Stimulated activated naive B cell treated with anti-CD40 and anti-IgM and Interleukin-4, amounts not matched to agents 10 μg/mL and 1 μg/mL and 100 μg/mL, for 72 hours (primary cell): ENCODE measurements around the gene RIMBP3C.
"Not testable (repeated sequence)": the region's sequence is repeated elsewhere in the genome, so short reads cannot be mapped to it uniquely, and the experiment has no call there.

Experiments used
- ATAC-seq, 2 donors: fragments of 150-1000 bp; cut with Tn5 transposase; replicated peaks; 2 replicates each; pipeline ENCODE4 v1.10.0; 2021; ENCODE audit warnings: moderate library complexity in 1 of 2
- DNase-seq: peaks from one replicate; pipeline ENCODE4 v3.0.0; 2021
- H3K27ac Mint-ChIP-seq: one replicate; pipeline ENCODE4 v1.8.0; 2022; ENCODE audit warnings: mild to moderate bottlenecking, mixed read lengths
- H3K27me3 Mint-ChIP-seq, 2 donors: one replicate each; pipeline ENCODE4 v1.8.0; 2022; ENCODE audit warnings: mixed read lengths in 2 of 2
- H3K36me3 Mint-ChIP-seq, 2 donors: one replicate each; pipeline ENCODE4 v1.8.0; 2022; ENCODE audit warnings: mixed read lengths in 2 of 2, mild to moderate bottlenecking in 1 of 2
- H3K4me1 Mint-ChIP-seq, 2 donors: one replicate each; pipeline ENCODE4 v1.8.0; 2022; ENCODE audit warnings: mixed read lengths in 2 of 2, mild to moderate bottlenecking in 1 of 2
- H3K4me3 Mint-ChIP-seq, 2 donors: one replicate each; pipeline ENCODE4 v1.8.0; 2022; ENCODE audit warnings: mild to moderate bottlenecking in 2 of 2, mixed read lengths in 2 of 2, moderate library complexity in 1 of 2
- H3K9me3 Mint-ChIP-seq, 2 donors: one replicate each; pipeline ENCODE4 v1.8.0; 2022; ENCODE audit warnings: mixed read lengths in 2 of 2, mild to moderate bottlenecking in 1 of 2

RIMBP3C gene

GRCh38 chr22:21551361-21551760 is at the start of gene RIMBP3C:
Gene RIMBP3C (minus strand): TSS chr22:21551461. CDS start chr22:21550976, 485 bp downstream.
- not testable (repeated sequence) for H3K9me3 Mint-ChIP-seq, H3K27me3 Mint-ChIP-seq, H3K36me3 Mint-ChIP-seq, H3K4me1 Mint-ChIP-seq, DNase-seq, H3K27ac Mint-ChIP-seq, H3K4me3 Mint-ChIP-seq, ATAC-seq

GRCh38 chr22:21599053-21599893 is 48.0 kb upstream of the RIMBP3C start:
- DNase-seq (no peak), ATAC-seq (no peak)
- Mint-ChIP-seq H3K4me1 (peaks cover 27 to 38% of the 10 kb centered on the region in 2 donors), H3K4me3 (no peak overlapping the region), H3K27me3 (no peaks in the 10 kb centered on the region), H3K9me3 (no peaks in the 10 kb centered on the region), H3K27ac (peak overlapping the region; percentile 1), H3K36me3 (peaks cover 43 to 46% of the 10 kb centered on the region in 2 donors)

DNA sequence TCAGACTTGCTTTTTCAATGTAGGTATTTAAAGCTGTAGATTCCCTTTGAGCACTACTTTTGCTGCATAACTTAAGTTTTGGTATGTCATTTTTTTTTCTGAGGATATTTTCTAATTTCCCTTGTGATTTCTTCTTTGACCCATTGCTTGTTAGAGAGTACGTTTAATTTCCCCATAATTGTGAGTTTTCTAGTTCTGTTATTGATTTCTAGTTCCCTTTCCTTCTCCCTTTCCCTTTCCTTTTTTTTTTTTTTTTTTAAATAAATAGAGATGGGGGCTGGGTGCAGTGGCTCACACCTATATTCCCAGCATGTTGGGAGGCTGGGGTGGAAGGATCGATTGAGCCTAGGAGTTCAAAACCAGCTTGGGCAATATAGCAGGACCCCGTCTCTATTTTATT is 47.0 kb upstream of the RIMBP3C start:
- Mint-ChIP-seq H3K27ac (no peak overlapping the region), H3K27me3 (no peaks in the 10 kb centered on the region), H3K4me3 (no peak overlapping the region), H3K36me3 (peaks cover 53 to 55% of the 10 kb centered on the region in 2 donors), H3K9me3 (no peaks in the 10 kb centered on the region), H3K4me1 (peaks cover 37 to 45% of the 10 kb centered on the region in 2 donors)
- ATAC-seq (no peak), DNase-seq (no peak)

DNA sequence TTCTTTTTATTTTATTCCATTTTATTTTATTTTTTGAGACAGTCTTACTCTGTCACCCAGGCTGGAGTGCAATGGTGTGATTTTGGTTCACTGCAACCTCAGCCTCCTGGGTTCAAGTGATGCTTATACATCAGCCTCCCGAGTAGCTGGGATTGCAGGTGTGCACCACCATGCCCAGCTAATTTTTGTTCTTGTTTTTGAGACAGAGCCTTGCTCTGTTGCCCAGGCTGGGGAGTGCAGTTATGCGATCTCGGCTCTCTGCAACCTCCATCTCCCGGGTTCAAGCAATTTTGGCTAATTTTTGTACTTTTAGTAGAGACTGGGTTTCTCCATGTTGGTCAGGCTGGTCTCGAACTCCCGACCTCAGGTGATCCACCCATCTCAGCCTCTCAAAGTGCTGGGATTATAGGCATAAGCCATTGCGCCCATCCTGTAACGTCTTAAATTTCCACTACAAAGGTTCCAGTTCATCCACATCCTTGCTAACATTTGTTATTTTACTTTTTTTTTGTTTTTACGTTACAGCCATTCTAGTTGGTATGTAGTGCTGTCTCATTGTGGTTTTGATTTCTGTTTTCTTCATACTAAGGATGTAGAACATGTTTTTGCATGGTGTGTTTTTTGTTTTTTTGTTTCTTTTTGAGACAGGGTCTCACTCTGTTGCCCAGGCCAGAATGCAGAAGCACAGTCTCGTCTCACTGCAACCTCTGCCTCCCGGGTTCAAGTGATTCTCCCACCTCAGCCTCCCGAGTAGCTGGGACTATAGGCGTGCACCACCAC is 45.3 kb upstream of the RIMBP3C start:
- H3K27ac Mint-ChIP-seq, H3K9me3 Mint-ChIP-seq, H3K27me3 Mint-ChIP-seq, DNase-seq, ATAC-seq, H3K4me3 Mint-ChIP-seq: not testable (repeated sequence)
- Mint-ChIP-seq H3K4me1 (peaks cover 34 to 48% of the 10 kb centered on the region in 2 donors), H3K36me3 (peaks cover 53 to 54% of the 10 kb centered on the region in 2 donors)

- H3K27ac Mint-ChIP-seq, result no peak overlapping the region
- no peaks in the 10 kb centered on the region for H3K27me3 Mint-ChIP-seq
- H3K9me3 Mint-ChIP-seq, result peaks cover 0 to 3% of the 10 kb centered on the region in 2 donors
- no peak for ATAC-seq
- DNase-seq, result no peak
- H3K4me1 Mint-ChIP-seq, result peaks cover 46 to 64% of the 10 kb centered on the region in 2 donors
- peaks cover 59 to 65% of the 10 kb centered on the region in 2 donors for H3K36me3 Mint-ChIP-seq
- no peak overlapping the region for H3K4me3 Mint-ChIP-seq
Observed at GRCh38 chr22:21594865-21595452, 43.7 kb upstream of the RIMBP3C start.

DNA sequence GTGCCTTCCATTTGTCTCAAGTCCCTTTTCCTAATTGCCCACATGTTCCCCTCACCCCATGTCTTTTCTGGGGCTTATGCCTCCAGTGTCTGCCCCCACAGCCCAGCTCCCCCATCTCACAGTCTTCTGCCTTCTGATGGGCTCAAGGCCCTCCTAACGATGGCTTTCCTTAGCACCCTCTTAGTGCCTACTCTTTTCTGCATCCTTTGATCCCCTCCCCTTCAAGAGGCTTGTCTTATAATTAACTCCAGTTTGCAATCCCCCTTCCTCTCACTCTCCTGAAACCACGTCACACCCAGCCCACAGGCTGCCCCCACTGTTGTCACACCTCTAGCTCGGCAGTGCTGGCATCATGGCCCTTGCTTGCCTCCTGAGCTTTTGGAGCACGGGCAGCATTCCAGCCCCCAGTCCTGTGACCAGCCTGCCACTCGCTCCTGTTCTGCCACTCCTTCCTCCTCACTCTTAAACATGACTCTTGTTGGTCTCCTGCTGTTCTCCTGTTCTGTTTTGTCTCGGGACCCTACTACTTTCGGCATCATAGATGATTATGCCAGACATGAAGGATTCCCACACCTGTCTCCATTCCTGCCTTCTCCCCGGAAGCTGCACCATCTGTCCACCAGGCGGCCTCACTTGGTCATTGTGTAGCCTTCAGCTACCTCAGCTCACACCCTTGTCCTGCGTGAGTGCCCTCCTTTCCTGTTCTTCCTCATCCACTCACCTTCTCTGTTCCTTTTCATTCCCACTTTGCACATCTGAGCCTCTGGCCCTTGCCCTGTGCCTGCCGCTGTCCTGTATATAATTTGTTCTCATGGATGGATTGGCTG is 42.4 kb upstream of the RIMBP3C start:
- Mint-ChIP-seq H3K4me1 (peaks cover 41 to 65% of the 10 kb centered on the region in 2 donors), H3K27ac (peak overlapping the region; percentile 42), H3K4me3 (no peak overlapping the region), H3K36me3 (peaks cover 48 to 63% of the 10 kb centered on the region in 2 donors), H3K9me3 (peaks cover 0 to 3% of the 10 kb centered on the region in 2 donors), H3K27me3 (no peaks in the 10 kb centered on the region)
- no peak for ATAC-seq
- DNase-seq, result no peak

DNA sequence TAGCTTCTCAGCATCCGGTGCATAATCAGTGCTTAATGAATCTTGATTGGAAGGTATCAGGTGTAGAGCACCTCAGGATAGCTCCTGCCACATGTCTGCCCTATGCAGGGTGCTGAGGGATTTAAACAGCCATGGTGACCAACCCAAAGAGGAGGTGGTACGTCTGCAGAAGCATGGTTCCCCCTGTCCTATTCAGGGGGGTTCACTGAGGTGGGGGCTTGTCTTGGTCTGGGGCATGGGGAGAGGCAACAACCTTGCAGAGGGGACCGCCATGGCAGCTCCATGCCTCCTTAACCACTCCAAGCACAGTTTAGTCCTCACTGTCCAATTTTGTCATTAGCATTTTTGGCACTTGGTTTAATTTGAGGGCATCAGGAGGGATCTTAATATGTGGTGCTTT is 41.2 kb upstream of the RIMBP3C start:
- Mint-ChIP-seq H3K9me3 (peaks cover 0 to 3% of the 10 kb centered on the region in 2 donors), H3K27ac (no peak overlapping the region), H3K27me3 (no peaks in the 10 kb centered on the region), H3K36me3 (peaks cover 46 to 59% of the 10 kb centered on the region in 2 donors), H3K4me3 (no peak overlapping the region), H3K4me1 (peaks cover 45 to 72% of the 10 kb centered on the region in 2 donors)
- no peak for ATAC-seq
- no peak for DNase-seq

GRCh38 chr22:21591695-21592094 is 40.4 kb upstream of the RIMBP3C start:
- H3K9me3 Mint-ChIP-seq, result peaks cover 0 to 3% of the 10 kb centered on the region in 2 donors

GRCh38 chr22:21590809-21591641 is 39.8 kb upstream of the RIMBP3C start:
- peaks cover 47 to 84% of the 10 kb centered on the region in 2 donors for H3K4me1 Mint-ChIP-seq
- peaks cover 0 to 3% of the 10 kb centered on the region in 2 donors for H3K9me3 Mint-ChIP-seq
- peaks cover 40 to 52% of the 10 kb centered on the region in 2 donors for H3K36me3 Mint-ChIP-seq
- DNase-seq (peak; percentile 29), ATAC-seq (peak; percentile 33 to 54)
- H3K27ac Mint-ChIP-seq, result peak overlapping the region; percentile 90
- H3K27me3 Mint-ChIP-seq, result no peaks in the 10 kb centered on the region
- peak overlapping the region; percentile 55 to 75 for H3K4me3 Mint-ChIP-seq

More at GRCh38 chr22:21591695-21592094, 40.4 kb upstream of the RIMBP3C start:
- Mint-ChIP-seq H3K27ac (peak overlapping the region; percentile 53), H3K4me3 (peak overlapping the region in 1 of 2 donors; percentile 33), H3K27me3 (no peaks in the 10 kb centered on the region), H3K36me3 (peaks cover 45 to 56% of the 10 kb centered on the region in 2 donors), H3K4me1 (peaks cover 47 to 79% of the 10 kb centered on the region in 2 donors)
- no peak for DNase-seq
- no peak for ATAC-seq

- Mint-ChIP-seq H3K36me3 (peaks cover 30 to 43% of the 10 kb centered on the region in 2 donors), H3K27ac (peak overlapping the region; percentile 31), H3K4me1 (peaks cover 47 to 87% of the 10 kb centered on the region in 2 donors), H3K27me3 (no peaks in the 10 kb centered on the region), H3K9me3 (peaks cover 0 to 3% of the 10 kb centered on the region in 2 donors), H3K4me3 (peak overlapping the region in 1 of 2 donors; percentile 17)
- no peak for DNase-seq
- no peak for ATAC-seq
Observed at GRCh38 chr22:21589396-21589795, 38.1 kb upstream of the RIMBP3C start.

- H3K4me1 Mint-ChIP-seq, result peaks cover 39 to 81% of the 10 kb centered on the region in 2 donors
- DNase-seq, result peak; percentile 67
Observed at GRCh38 chr22:21587803-21588611, 36.7 kb upstream of the RIMBP3C start.

DNA sequence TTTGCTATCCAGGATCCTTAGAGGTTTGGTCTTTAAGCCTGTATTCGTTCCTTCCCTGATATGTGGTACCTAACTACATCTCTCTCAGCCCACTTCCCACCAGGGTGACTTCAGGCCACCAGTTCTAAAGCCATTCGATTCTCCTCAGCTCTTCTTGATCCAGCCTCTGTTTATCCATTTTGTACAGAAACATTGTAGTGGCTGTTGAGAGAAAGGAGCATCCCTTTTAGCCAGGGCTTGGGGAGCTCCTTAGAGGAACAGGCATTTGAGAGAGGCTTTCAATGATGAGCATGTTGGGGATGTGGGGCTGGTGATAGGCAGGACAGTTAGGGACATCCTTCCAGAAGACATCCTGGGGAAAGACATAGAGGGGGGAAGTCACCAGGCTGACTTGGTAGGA is 34.1 kb upstream of the RIMBP3C start:
- ATAC-seq, result no peak
- Mint-ChIP-seq H3K27ac (no peak overlapping the region), H3K27me3 (no peaks in the 10 kb centered on the region), H3K9me3 (peaks cover 0 to under 1% of the 10 kb centered on the region in 2 donors), H3K36me3 (peaks cover 6 to 22% of the 10 kb centered on the region in 2 donors), H3K4me1 (peaks cover 29 to 74% of the 10 kb centered on the region in 2 donors), H3K4me3 (no peak overlapping the region)
- no peak for DNase-seq

More at GRCh38 chr22:21587803-21588611, 36.7 kb upstream of the RIMBP3C start:
- H3K36me3 Mint-ChIP-seq, result peaks cover 17 to 35% of the 10 kb centered on the region in 2 donors
- peak overlapping the region; percentile 92 for H3K27ac Mint-ChIP-seq
- H3K9me3 Mint-ChIP-seq, result peaks cover 0 to 3% of the 10 kb centered on the region in 2 donors
- H3K4me3 Mint-ChIP-seq, result peak overlapping the region; percentile 17 to 66
- peak; percentile 95 for ATAC-seq
- no peaks in the 10 kb centered on the region for H3K27me3 Mint-ChIP-seq
